ENCODE results near the gene TMEM214. TPM values are rescaled to one million over a fixed set of nuclear protein-coding genes. Genes with fewer than 3 reads are reported as not detected.

Gene TMEM214
- total RNA-seq, 1 donor from 2014 or later: 93.5 TPM

GRCh38 chr2:27014771-27015433 lies 17.9 kb upstream of the TMEM214 start:
- H3K27ac ChIP-seq (ENCODE audit: low read depth, low read length): no peak overlapping the region
- Mint-ChIP-seq H3K4me3 (ENCODE audit: unreplicated experiment) (no peak overlapping the region), H3K9me3 (ENCODE audit: unreplicated experiment) (no peaks in the 10 kb centered on the region), H3K27me3 (ENCODE audit: low read depth, unreplicated experiment) (peaks cover 6% of the 10 kb centered on the region), H3K4me1 (ENCODE audit: low read depth, unreplicated experiment) (peaks cover 34% of the 10 kb centered on the region), H3K27ac (ENCODE audit: unreplicated experiment) (no peak overlapping the region), H3K36me3 (ENCODE audit: low read depth, unreplicated experiment) (peaks cover 11% of the 10 kb centered on the region)
- no peaks in the 10 kb centered on the region for H3K79me2 ChIP-seq (ENCODE audit: insufficient read depth, low read length)
- peaks cover 11% of the 10 kb centered on the region for H4K20me1 ChIP-seq (ENCODE audit: insufficient read depth, low read length)
- no peak overlapping the region for H3K4me3 ChIP-seq (ENCODE audit: insufficient read depth, low read depth, low read length)
- FAIRE-seq (no peak), DNase-seq (ENCODE audit: low read depth) (no peak)
- H2AFZ ChIP-seq (ENCODE audit: low read depth, low read length): no peak overlapping the region
- no peak overlapping the region for H3K9ac ChIP-seq (ENCODE audit: low read length)
- peaks cover 17% of the 10 kb centered on the region for H3K4me1 ChIP-seq (ENCODE audit: insufficient read depth, low read length)
- no peaks in the 10 kb centered on the region for H3K36me3 ChIP-seq (ENCODE audit: insufficient read depth, low read length)
- no peaks in the 10 kb centered on the region for H3K27me3 ChIP-seq (ENCODE audit: insufficient read depth, low read length)
- TF ChIP-seq, protein P1, sequence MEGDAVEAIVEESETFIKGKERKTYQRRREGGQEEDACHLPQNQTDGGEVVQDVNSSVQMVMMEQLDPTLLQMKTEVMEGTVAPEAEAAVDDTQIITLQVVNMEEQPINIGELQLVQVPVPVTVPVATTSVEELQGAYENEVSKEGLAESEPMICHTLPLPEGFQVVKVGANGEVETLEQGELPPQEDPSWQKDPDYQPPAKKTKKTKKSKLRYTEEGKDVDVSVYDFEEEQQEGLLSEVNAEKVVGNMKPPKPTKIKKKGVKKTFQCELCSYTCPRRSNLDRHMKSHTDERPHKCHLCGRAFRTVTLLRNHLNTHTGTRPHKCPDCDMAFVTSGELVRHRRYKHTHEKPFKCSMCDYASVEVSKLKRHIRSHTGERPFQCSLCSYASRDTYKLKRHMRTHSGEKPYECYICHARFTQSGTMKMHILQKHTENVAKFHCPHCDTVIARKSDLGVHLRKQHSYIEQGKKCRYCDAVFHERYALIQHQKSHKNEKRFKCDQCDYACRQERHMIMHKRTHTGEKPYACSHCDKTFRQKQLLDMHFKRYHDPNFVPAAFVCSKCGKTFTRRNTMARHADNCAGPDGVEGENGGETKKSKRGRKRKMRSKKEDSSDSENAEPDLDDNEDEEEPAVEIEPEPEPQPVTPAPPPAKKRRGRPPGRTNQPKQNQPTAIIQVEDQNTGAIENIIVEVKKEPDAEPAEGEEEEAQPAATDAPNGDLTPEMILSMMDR (IDR thresholded peaks at IDR 0.05; ENCODE audit: insufficient read depth, low read depth, low read length): no peak
- no peak for TF ChIP-seq EZH2 (IDR thresholded peaks at IDR 0.05; ENCODE audit: insufficient read depth, low read length)
- no peaks in the 10 kb centered on the region for H3K9me3 ChIP-seq (ENCODE audit: insufficient read depth, low read depth, low read length)
- H3K4me2 ChIP-seq (ENCODE audit: low read length): no peak overlapping the region

DNA sequence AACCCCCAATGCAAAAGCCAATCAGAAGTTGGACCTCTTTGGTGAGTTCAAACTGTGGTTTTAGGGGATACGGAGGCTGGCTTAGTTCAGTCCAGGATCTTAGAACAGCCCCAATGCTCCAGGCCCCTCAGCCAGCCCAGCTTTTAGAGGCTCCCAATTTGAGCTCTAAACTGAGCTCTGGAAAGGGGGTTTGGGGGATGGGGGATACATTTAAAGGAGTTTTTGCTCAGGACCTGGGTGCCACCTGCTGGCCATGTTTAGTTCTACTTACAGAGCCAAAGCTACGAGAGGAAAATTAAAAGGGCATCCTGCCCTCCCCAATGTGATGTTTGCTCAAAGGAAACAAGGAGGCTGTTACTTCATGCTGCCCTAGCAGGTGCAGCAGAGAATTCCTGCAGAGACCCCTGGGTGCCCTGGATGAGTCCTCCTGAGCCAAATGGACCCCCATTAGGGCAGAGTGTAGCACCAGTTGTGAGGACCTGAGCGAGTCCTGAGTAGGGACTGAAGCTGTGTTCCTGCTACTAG lies 15.9 kb upstream of the TMEM214 start:
- H4K20me1 ChIP-seq (ENCODE audit: insufficient read depth, low read length): peaks cover 23% of the 10 kb centered on the region
- Mint-ChIP-seq H3K27me3 (ENCODE audit: low read depth, unreplicated experiment) (peaks cover 6% of the 10 kb centered on the region), H3K4me1 (ENCODE audit: low read depth, unreplicated experiment) (peaks cover 42% of the 10 kb centered on the region), H3K36me3 (ENCODE audit: low read depth, unreplicated experiment) (peaks cover 11% of the 10 kb centered on the region), H3K27ac (ENCODE audit: unreplicated experiment) (no peak overlapping the region), H3K4me3 (ENCODE audit: unreplicated experiment) (no peak overlapping the region), H3K9me3 (ENCODE audit: unreplicated experiment) (no peaks in the 10 kb centered on the region)
- no peak overlapping the region for H3K4me2 ChIP-seq (ENCODE audit: low read length)
- no peak for TF ChIP-seq EZH2 (IDR thresholded peaks at IDR 0.05; ENCODE audit: insufficient read depth, low read length)
- TF ChIP-seq, protein P1 (IDR thresholded peaks at IDR 0.05; ENCODE audit: insufficient read depth, low read depth, low read length): peak; percentile 67
- no peak overlapping the region for H2AFZ ChIP-seq (ENCODE audit: low read depth, low read length)
- no peaks in the 10 kb centered on the region for H3K27me3 ChIP-seq (ENCODE audit: insufficient read depth, low read length)
- FAIRE-seq (no peak), DNase-seq (ENCODE audit: low read depth) (peak; percentile 49)
- no peak overlapping the region for H3K4me3 ChIP-seq (ENCODE audit: insufficient read depth, low read depth, low read length)
- H3K36me3 ChIP-seq (ENCODE audit: insufficient read depth, low read length): no peaks in the 10 kb centered on the region
- peaks cover 18% of the 10 kb centered on the region for H3K4me1 ChIP-seq (ENCODE audit: insufficient read depth, low read length)
- no peaks in the 10 kb centered on the region for H3K9me3 ChIP-seq (ENCODE audit: insufficient read depth, low read depth, low read length)
- H3K9ac ChIP-seq (ENCODE audit: low read length): no peak overlapping the region
- no peaks in the 10 kb centered on the region for H3K79me2 ChIP-seq (ENCODE audit: insufficient read depth, low read length)
- H3K27ac ChIP-seq (ENCODE audit: low read depth, low read length): peak overlapping the region; percentile 6

GRCh38 chr2:27018142-27018541 lies 14.6 kb upstream of the TMEM214 start:
- Mint-ChIP-seq H3K4me1 (ENCODE audit: low read depth, unreplicated experiment) (peaks cover 51% of the 10 kb centered on the region), H3K27ac (ENCODE audit: unreplicated experiment) (no peak overlapping the region), H3K36me3 (ENCODE audit: low read depth, unreplicated experiment) (peaks cover 7% of the 10 kb centered on the region), H3K9me3 (ENCODE audit: unreplicated experiment) (no peaks in the 10 kb centered on the region), H3K4me3 (ENCODE audit: unreplicated experiment) (no peak overlapping the region), H3K27me3 (ENCODE audit: low read depth, unreplicated experiment) (peaks cover 4% of the 10 kb centered on the region)
- H3K9ac ChIP-seq (ENCODE audit: low read length): no peak overlapping the region
- no peaks in the 10 kb centered on the region for H3K79me2 ChIP-seq (ENCODE audit: insufficient read depth, low read length)
- no peak for TF ChIP-seq EZH2 (IDR thresholded peaks at IDR 0.05; ENCODE audit: insufficient read depth, low read length)
- TF ChIP-seq, protein P1 (IDR thresholded peaks at IDR 0.05; ENCODE audit: insufficient read depth, low read depth, low read length): no peak
- no peaks in the 10 kb centered on the region for H3K9me3 ChIP-seq (ENCODE audit: insufficient read depth, low read depth, low read length)
- peaks cover 18% of the 10 kb centered on the region for H3K4me1 ChIP-seq (ENCODE audit: insufficient read depth, low read length)
- H3K4me2 ChIP-seq (ENCODE audit: low read length): no peak overlapping the region
- DNase-seq (ENCODE audit: low read depth): no peak
- H4K20me1 ChIP-seq (ENCODE audit: insufficient read depth, low read length): peaks cover 28% of the 10 kb centered on the region
- H3K27me3 ChIP-seq (ENCODE audit: insufficient read depth, low read length): no peaks in the 10 kb centered on the region
- no peak overlapping the region for H3K27ac ChIP-seq (ENCODE audit: low read depth, low read length)
- no peak overlapping the region for H2AFZ ChIP-seq (ENCODE audit: low read depth, low read length)
- no peak for FAIRE-seq
- H3K36me3 ChIP-seq (ENCODE audit: insufficient read depth, low read length): no peaks in the 10 kb centered on the region
- H3K4me3 ChIP-seq (ENCODE audit: insufficient read depth, low read depth, low read length): no peak overlapping the region
